Neutrophil (primary cell): Measurements from ENCODE around the gene PIAS1.
A peak's percentile ranks its signal among the peaks of the same experiment; 100 is the strongest.
"Not testable (repeated sequence)": the region's sequence is repeated elsewhere in the genome, so short reads cannot be mapped to it uniquely, and the experiment has no call there.

Source experiments
- H3K27ac ChIP-seq: fragments of 200-600 bp; sonication (generic); 2 replicates; pipeline ENCODE4 v1.5.1; 2016; ENCODE audit warnings: mild to moderate bottlenecking, moderate library complexity
- H3K27me3 ChIP-seq: fragments of 200-600 bp; sonication (generic); 2 replicates; pipeline ENCODE4 v1.6.0; 2016; ENCODE audit warnings: mild to moderate bottlenecking
- H3K36me3 ChIP-seq: fragments of 200-600 bp; sonication (generic); 2 replicates; pipeline ENCODE4 v1.5.1; 2017
- H3K4me1 ChIP-seq, 2 experiments: fragments of 200-600 bp in 1 of 2; sonication (generic) in 1 of 2; 1 replicate in 1 of 2; 2 replicates in 1 of 2; pipeline versions ENCODE4 v1.5.1 to v1.6.1; 2013 to 2016; ENCODE audit warnings: low read depth in 1 of 2, low read length in 1 of 2, mild to moderate bottlenecking in 1 of 2, moderate library complexity in 1 of 2; ENCODE audit not compliant: control insufficient read depth in 1 of 2, insufficient read depth in 1 of 2
- H3K4me3 ChIP-seq, 2 experiments: fragments of 200-600 bp in 1 of 2; sonication (generic) in 1 of 2; 1 replicate in 1 of 2; 2 replicates in 1 of 2; pipeline ENCODE4 v1.5.1; 2013 to 2016; ENCODE audit warnings: low read depth in 1 of 2, low read length in 1 of 2, mild to moderate bottlenecking in 1 of 2, moderate library complexity in 1 of 2
- H3K9me3 ChIP-seq: fragments of 200-600 bp; sonication (generic); 2 replicates; pipeline ENCODE4 v1.5.1; 2016
- CTCF ChIP-seq: fragments of 200-600 bp; sonication (generic); IDR thresholded peaks from 2 replicates; pipeline ENCODE4 v1.5.1; 2016; ENCODE audit warnings: antibody characterized with exemption

Gene PIAS1

DNA sequence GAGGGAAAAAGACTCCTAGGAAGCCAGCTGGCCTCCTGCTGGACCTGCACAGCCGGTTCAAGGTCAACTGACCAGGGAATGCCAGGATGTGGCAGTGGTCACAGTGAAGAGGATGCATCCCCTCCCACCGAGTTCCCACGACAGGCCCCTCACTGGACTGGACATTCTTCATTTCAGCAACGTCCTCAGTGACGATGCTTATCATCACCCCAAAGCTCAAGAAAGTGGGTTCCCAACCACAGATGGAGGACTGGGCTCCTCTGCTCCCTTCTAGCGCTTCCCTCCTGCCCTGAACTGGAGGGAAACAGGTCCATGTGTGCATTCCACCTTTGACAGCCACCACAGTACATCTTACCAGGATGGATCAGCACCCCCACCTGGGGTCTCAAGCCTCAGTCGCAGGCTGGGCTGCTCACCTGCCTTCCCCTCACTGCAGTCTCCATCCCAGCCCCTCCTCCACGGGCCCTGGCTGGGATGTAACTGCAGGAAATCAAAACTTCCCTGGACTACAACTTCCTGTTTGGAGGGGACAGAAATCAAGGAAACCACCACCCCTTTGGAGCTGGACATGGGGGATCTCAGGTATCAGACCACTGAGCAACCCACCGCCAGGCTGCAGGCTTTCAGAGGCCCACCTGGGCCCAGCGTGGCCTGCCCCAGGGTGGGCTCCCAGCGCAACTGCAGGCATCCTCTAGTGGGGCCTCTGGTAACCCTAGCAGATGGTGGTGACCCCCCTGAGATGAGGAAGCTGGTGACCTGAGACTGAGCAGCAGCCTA, 143.7 kb downstream of the PIAS1 start:
- Histone ChIP-seq H3K9me3 (no peaks in the 10 kb centered on the region), H3K27me3 (no peaks in the 10 kb centered on the region), H3K27ac (peak overlapping the region; percentile 15), H3K4me1 (no peaks in the 10 kb centered on the region), H3K36me3 (peaks cover 52% of the 10 kb centered on the region), H3K4me3 (no peak overlapping the region)
- no peak for TF ChIP-seq CTCF

GRCh38 chr15:68199340-68199739, 145.2 kb downstream of the PIAS1 start:
- Histone ChIP-seq H3K4me1 (peaks cover 10 to 12% of the 10 kb centered on the region in 2 experiments), H3K27ac (peak overlapping the region; percentile 0), H3K9me3 (no peaks in the 10 kb centered on the region), H3K4me3 (no peak overlapping the region), H3K36me3 (peaks cover 38% of the 10 kb centered on the region), H3K27me3 (no peaks in the 10 kb centered on the region)
- no peak for TF ChIP-seq CTCF

- H3K27ac ChIP-seq = peak overlapping the region; percentile 2
These were observed 146.1 kb downstream of the PIAS1 start for GRCh38 chr15:68200016-68200861.

DNA sequence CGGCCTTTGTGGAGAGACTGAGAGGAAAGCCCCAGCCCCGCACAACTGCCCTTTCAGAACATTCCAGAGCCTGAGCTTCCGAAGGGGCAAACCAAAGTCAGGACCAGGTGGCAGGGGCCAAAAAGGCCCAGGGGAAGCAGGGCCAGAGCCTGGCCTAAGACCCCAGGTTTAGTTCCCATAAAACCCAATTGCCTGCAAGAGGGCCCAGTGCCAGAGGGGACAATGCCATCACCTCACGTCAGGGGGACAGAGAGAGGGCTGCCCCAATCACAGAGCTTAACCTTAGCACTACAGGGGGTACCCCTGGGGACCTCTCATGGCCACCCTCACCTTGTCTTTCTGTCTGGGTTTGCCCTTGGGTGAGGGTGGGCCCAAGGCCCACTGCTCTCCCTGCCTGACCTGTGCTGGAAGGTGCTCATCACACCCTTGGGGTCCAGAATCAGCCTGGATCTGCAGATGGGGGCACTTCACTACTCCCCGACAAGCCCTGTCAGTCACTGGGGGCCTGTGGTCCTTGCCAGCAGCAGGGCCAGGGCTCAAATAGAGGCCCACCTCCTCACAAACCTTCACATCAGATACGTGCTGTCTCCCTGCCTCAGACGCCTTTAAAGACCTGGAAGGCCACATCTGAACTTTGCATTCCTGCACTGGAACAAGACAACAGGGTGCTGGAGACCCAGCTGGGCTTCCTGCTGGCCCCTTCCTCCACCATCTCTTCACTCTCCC, 147.2 kb downstream of the PIAS1 start:
- Histone ChIP-seq H3K4me1 (peaks cover 30 to 31% of the 10 kb centered on the region in 2 experiments), H3K9me3 (no peaks in the 10 kb centered on the region), H3K4me3 (no peak overlapping the region), H3K27me3 (no peaks in the 10 kb centered on the region), H3K27ac (no peak overlapping the region), H3K36me3 (peaks cover 20% of the 10 kb centered on the region)
- TF ChIP-seq CTCF = no peak

More at GRCh38 chr15:68200016-68200861, 146.1 kb downstream of the PIAS1 start:
- TF ChIP-seq CTCF = no peak
- Histone ChIP-seq H3K4me3 (no peak overlapping the region), H3K4me1 (peaks cover 19 to 21% of the 10 kb centered on the region in 2 experiments), H3K27me3 (no peaks in the 10 kb centered on the region), H3K9me3 (no peaks in the 10 kb centered on the region), H3K36me3 (peaks cover 31% of the 10 kb centered on the region)

GRCh38 chr15:68201879-68202261, 147.8 kb downstream of the PIAS1 start:
- H3K9me3 ChIP-seq = no peaks in the 10 kb centered on the region
- H3K27me3 ChIP-seq = no peaks in the 10 kb centered on the region
- peaks cover 14% of the 10 kb centered on the region for H3K36me3 ChIP-seq
- peaks cover 36 to 37% of the 10 kb centered on the region in 2 experiments for H3K4me1 ChIP-seq
- H3K4me3 ChIP-seq = no peak overlapping the region
- no peak overlapping the region for H3K27ac ChIP-seq
- no peak for TF ChIP-seq CTCF

DNA sequence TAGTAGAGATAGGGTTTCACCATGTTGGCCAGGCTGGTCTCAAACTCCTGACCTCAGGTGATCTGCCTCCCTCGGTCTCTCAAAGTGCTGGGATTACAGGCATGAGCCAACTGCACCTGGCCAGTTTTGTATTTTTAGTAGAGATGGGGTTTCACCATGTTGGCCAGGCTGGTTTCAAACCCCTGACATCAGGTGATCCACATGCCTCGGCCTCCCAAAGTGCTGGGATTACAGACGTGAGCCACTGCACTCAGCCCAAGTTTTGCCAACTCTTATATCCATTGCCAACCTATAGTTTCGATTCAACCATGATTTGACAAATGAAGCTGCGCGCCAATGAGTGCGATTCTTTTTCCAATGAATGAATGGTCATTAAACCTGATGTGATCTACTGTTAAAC, 148.9 kb downstream of the PIAS1 start:
- H3K4me1 ChIP-seq = peaks cover 46 to 48% of the 10 kb centered on the region in 2 experiments
- not testable (repeated sequence) for H3K27me3 ChIP-seq, H3K36me3 ChIP-seq, H3K4me3 ChIP-seq, H3K9me3 ChIP-seq, H3K27ac ChIP-seq
